SH-SY5Y (cell line): ENCODE results near the gene CMTM4.

Experiments
- GATA2 ChIP-seq: IDR thresholded peaks from 2 replicates; pipeline ENCODE4 v1.6.1; 2011; ENCODE audit warnings: mild to moderate bottlenecking, low read depth, low read length
- GATA3 ChIP-seq: IDR thresholded peaks from 2 replicates; pipeline ENCODE4 v1.6.1; 2011; ENCODE audit warnings: low read depth, mild to moderate bottlenecking, low read length, moderate library complexity

GRCh38 chr16:66690106-66690847 is 6.3 kb downstream of the CMTM4 start:
- TF ChIP-seq GATA2 = no peak
- TF ChIP-seq GATA3 = no peak
